WERI-Rb-1 (cell line): Measurements from ENCODE around the gene CPNE1.
A peak's percentile ranks its signal among the peaks of the same experiment; 100 is the strongest.

Source experiments
- DNase-seq: peaks from one replicate; pipeline ENCODE4 v3.0.0-alpha.2; 2020
- H3K27ac ChIP-seq: fragments of 250-450 bp; sonication (Bioruptor Pico); 2 replicates; pipeline ENCODE4 v1.5.1; 2020; ENCODE audit warnings: mild to moderate bottlenecking, moderate library complexity
- H3K27me3 ChIP-seq: fragments of 250-450 bp; sonication (Bioruptor Pico); 2 replicates; pipeline ENCODE4 v1.5.1; 2021; ENCODE audit warnings: mild to moderate bottlenecking, low read depth, moderate library complexity; ENCODE audit not compliant: insufficient read depth, severe bottlenecking
- H3K36me3 ChIP-seq: fragments of 250-450 bp; sonication (Bioruptor Pico); 2 replicates; pipeline ENCODE4 v1.5.1; 2020; ENCODE audit warnings: mild to moderate bottlenecking, moderate library complexity
- H3K4me3 ChIP-seq: 2 replicates; pipeline ENCODE4 v1.5.1; 2011; ENCODE audit warnings: low read depth, mild to moderate bottlenecking, control low read depth, low read length
- H3K9me3 ChIP-seq: fragments of 250-450 bp; sonication (Bioruptor Pico); 2 replicates; pipeline ENCODE4 v1.5.1; 2021; ENCODE audit warnings: mild to moderate bottlenecking, moderate library complexity; ENCODE audit not compliant: severe bottlenecking
- TF ChIP-seq, protein P1 (sequence below): IDR thresholded peaks from 2 replicates; pipeline ENCODE4 v1.5.1; 2011; ENCODE audit warnings: low read depth, mild to moderate bottlenecking, control low read depth, inconsistent platforms, low read length

CPNE1 gene

DNA sequence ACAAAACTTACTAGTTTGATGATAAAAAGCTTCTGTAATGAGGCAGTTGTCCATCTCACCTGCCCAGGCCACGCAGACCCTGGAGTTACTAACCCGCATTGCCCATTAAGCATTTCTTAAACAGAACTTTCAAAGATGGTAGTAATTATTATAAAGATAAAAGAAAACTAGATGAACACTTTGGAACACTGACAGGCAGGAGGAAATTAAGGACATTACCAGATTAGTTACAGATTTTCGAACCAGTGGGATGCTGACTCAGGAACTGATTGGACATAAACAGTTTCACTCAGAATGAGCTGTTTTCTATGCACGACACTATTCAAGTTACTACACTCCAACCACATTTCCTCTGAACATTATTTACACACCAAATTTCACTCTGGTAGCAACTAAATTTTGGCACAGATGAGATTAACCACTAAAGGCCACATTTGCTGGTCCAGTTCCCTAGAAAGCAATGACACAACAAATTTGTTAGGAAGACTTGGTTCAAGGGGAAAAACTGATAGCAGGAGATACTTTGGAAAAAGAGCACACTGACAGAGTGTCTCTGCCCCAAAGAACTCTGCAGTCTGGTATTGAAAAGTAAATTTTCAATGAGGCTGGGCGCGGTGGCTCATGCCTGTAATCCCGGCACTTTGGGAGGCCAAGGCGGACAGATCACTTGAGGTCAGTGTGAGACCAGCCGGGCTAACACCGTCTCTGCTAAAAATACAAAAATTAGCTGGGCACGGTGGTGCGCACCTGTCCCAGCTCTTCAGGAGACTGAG is 37.5 kb upstream of the CPNE1 start:
- no peak overlapping the region for H3K4me3 ChIP-seq
- DNase-seq = no peak
- no peaks in the 10 kb centered on the region for H3K27me3 ChIP-seq
- no peak overlapping the region; the same call in 1 of the 2 replicates for H3K27ac ChIP-seq
- no peaks in the 10 kb centered on the region for H3K9me3 ChIP-seq
- TF ChIP-seq, protein P1, sequence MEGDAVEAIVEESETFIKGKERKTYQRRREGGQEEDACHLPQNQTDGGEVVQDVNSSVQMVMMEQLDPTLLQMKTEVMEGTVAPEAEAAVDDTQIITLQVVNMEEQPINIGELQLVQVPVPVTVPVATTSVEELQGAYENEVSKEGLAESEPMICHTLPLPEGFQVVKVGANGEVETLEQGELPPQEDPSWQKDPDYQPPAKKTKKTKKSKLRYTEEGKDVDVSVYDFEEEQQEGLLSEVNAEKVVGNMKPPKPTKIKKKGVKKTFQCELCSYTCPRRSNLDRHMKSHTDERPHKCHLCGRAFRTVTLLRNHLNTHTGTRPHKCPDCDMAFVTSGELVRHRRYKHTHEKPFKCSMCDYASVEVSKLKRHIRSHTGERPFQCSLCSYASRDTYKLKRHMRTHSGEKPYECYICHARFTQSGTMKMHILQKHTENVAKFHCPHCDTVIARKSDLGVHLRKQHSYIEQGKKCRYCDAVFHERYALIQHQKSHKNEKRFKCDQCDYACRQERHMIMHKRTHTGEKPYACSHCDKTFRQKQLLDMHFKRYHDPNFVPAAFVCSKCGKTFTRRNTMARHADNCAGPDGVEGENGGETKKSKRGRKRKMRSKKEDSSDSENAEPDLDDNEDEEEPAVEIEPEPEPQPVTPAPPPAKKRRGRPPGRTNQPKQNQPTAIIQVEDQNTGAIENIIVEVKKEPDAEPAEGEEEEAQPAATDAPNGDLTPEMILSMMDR = no peak
- peaks cover 67% of the 10 kb centered on the region for H3K36me3 ChIP-seq

- no peaks in the 10 kb centered on the region for H3K27me3 ChIP-seq
- TF ChIP-seq, protein P1 = no peak
- no peak overlapping the region for H3K4me3 ChIP-seq
- H3K9me3 ChIP-seq = no peaks in the 10 kb centered on the region
- no peak for DNase-seq
- no peak overlapping the region for H3K27ac ChIP-seq
- H3K36me3 ChIP-seq = peaks cover 51% of the 10 kb centered on the region
Observed at GRCh38 chr20:35700625-35701148, 36.0 kb upstream of the CPNE1 start.

DNA sequence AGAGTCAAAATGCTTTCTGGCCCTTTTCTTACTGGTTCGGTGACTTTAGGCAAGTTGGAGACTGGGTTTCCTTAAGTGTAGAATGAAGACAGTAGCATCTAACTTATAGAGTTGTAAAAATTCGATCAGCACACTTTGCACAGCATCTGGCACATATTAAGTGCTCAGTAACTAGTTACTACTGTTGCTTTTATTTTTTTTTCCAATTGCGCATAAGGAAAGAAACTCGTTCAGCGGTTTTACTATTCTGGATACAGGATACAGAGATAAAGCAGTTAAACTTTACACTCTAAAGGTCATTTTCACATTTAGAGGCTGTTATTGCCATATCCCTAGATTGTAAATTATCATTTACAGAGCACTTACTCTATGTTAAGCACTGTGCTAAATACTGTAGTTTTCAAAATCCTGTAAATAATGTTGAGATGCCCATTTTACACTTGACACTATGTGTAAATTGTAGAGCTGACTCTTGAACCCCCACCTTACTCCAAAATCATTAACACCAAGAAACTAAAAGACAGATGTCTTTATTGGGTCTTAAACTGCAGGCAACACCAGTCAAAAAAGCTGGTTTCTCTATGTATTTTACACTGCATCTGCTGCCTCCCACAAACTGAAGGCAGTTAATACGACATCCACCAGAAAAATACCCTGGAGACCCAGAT is 35.4 kb upstream of the CPNE1 start:
- peak overlapping the region; percentile 90 for H3K4me3 ChIP-seq
- H3K27me3 ChIP-seq = no peaks in the 10 kb centered on the region
- DNase-seq = no peak
- peaks cover 51% of the 10 kb centered on the region for H3K36me3 ChIP-seq
- peak overlapping the region; percentile 82 for H3K27ac ChIP-seq
- no peaks in the 10 kb centered on the region for H3K9me3 ChIP-seq
- TF ChIP-seq, protein P1 = no peak

DNA sequence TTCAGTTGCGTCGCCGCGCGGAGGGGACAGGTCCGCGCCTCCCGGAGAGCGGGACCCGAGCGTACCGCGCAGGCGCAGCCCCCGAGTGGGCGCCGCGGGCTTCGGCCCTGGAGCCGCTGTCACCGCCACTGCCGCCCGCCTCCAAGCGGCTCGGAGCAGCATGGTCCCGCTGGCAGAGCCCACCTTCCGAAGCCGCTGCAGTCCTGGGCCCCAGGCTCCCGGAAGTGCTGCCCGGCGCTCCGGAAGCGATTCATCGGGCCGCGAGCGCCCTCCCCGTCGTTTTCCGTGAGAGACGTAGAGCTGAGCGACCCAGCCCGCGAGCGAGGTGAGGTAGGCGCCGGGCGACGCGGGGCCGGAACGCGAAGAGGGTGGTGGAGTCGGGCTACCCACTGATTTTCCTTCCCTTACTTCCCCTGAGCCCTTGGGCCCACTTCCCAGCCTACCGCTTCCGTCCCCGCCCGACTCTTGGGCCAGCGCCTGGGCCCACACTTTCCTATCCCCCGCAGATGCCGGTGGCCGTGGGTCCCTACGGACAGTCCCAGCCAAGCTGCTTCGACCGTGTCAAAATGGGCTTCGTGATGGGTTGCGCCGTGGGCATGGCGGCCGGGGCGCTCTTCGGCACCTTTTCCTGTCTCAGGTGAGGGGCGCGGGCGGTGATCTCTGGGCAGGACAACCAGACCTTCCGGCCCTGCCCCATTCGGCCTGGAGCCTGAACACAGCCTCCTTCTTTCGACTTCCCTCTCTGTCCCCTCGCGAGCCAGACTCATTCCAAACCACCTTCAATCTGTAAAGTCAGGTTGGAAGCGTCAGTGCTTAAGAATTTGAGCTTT is 34.6 kb upstream of the CPNE1 start, which contains the start of the genes NFS1 and ROMO1:
TSS of gene NFS1 (minus strand) at position 226 of the 830 bp plus-strand sequence. CDS start at position 162, 64 bp downstream.
TSS of gene ROMO1 (plus strand) at position 279 of the 830 bp plus-strand sequence. CDS start at position 507, 228 bp downstream.
- H3K27ac ChIP-seq = peak within 1 kb of the TSS; percentile 82
- TF ChIP-seq, protein P1 = peak; percentile 29; the same call in 1 of the 2 replicates
- peaks cover 45% of the 10 kb centered on the region for H3K36me3 ChIP-seq
- H3K9me3 ChIP-seq = no peaks in the 10 kb centered on the region
- peak; percentile 89 for DNase-seq
- no peaks in the 10 kb centered on the region for H3K27me3 ChIP-seq
- peak within 1 kb of the TSS; percentile 90 for H3K4me3 ChIP-seq

DNA sequence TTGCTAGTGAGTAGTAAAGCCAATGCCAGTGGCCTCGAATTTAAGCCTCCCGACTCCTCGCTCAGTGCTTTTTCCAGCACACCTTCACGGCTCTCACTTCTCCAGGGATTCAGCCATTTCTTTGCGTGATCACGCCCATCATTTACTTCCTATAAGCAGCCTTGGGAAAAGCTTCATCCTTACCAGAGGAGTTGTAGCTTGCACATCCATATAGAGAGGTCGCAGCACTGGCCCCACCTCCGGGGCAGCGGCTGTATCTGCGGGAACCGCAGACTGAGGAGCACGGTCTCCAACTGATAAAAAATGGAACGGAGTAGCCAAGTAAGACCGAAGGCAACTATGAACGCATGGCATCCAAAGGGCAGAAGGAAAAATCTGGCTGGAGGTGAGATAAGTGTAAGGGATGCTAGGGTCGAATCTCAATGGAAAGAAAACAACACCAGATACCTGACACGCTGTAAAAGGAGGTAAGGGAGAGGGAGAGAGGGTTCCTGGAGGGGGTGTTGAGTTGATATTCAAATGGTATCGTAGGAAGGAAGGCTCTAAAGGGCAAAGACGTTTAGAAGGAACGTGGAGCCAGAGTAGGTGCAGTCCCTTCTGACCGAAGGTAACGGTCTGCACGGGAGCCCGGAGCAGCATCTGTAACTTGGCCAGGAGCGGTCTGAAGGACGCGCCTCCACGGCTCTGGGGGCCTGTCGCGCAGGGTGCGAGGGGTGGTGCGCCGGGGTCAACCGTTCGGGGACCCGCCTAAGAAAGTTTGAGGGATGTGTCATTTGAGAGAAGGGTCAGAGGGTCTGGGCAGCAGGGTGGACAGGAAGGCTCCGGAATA is 33.8 kb upstream of the CPNE1 start:
- Histone ChIP-seq H3K36me3 (peaks cover 40% of the 10 kb centered on the region), H3K9me3 (no peaks in the 10 kb centered on the region), H3K27me3 (no peaks in the 10 kb centered on the region), H3K27ac (peak overlapping the region; percentile 82), H3K4me3 (peak overlapping the region; percentile 90)
- peak; percentile 30 for DNase-seq
- TF ChIP-seq, protein P1 = no peak
